H1 (cell line): Measurements from ENCODE around the gene NMT1. TPM values are rescaled to one million over a fixed set of nuclear protein-coding genes. Genes with fewer than 3 reads are reported as not detected.

Experiments used
- CTCF ChIA-PET: fragments of 300-600 bp; sonication (Branson Sonifier 250); formaldehyde crosslinking; loops from one replicate; lab custom pipeline; 2021; ENCODE audit not compliant: partially characterized antibody; lab: Charles Lee
- POLR2A ChIA-PET: fragments of 300-600 bp; sonication (Branson Sonifier 250); formaldehyde crosslinking; loops from one replicate; lab custom pipeline; 2021; ENCODE audit warnings: inconsistent platforms; ENCODE audit not compliant: partially characterized antibody; lab: Charles Lee
- DNase-seq, 2 experiments: peaks; one replicate each; pipeline versions ENCODE4 v3.0.0 to v3.0.0-alpha.2; 2010 to 2022; ENCODE audit warnings: low spot score in 2 of 2, low read depth in 1 of 2, mixed read lengths in 1 of 2
- FAIRE-seq: peaks from 2 replicates; lab custom pipeline; 2011; peaks lifted over from hg19 to GRCh38; lab: Jason Lieb, UNC
- H2AFZ ChIP-seq: 2 replicates; pipeline ENCODE4 v1.8.1; 2012; ENCODE audit warnings: low read length, inconsistent platforms
- H2AK5ac ChIP-seq: 2 replicates; pipeline ENCODE4 v1.6.1; 2013; ENCODE audit warnings: low read depth, low read length
- H2BK120ac ChIP-seq: replicated peaks from 2 replicates; pipeline ENCODE3; 2013; ENCODE audit warnings: low read depth, low read length, inconsistent platforms
- H2BK12ac ChIP-seq: 2 replicates; pipeline ENCODE4 v1.6.1; 2013; ENCODE audit warnings: low read depth, low read length
- H2BK15ac ChIP-seq: 2 replicates; pipeline ENCODE4 v1.6.1; 2013; ENCODE audit warnings: low read length
- H2BK20ac ChIP-seq: 2 replicates; pipeline ENCODE4 v1.6.1; 2013; ENCODE audit warnings: low read length
- H2BK5ac ChIP-seq: 2 replicates; pipeline ENCODE4 v1.6.1; 2013; ENCODE audit warnings: low read depth, low read length
- H3K14ac ChIP-seq: 2 replicates; pipeline ENCODE4 v1.6.1; 2013; ENCODE audit warnings: inconsistent platforms; ENCODE audit not compliant: insufficient read length
- H3K18ac ChIP-seq: 2 replicates; pipeline ENCODE4 v1.6.1; 2013; ENCODE audit warnings: low read length; ENCODE audit errors: extremely low read depth
- H3K23ac ChIP-seq: 2 replicates; pipeline ENCODE4 v1.6.1; 2013; ENCODE audit warnings: inconsistent platforms; ENCODE audit not compliant: insufficient read length
- H3K23me2 ChIP-seq: 2 replicates; pipeline ENCODE4 v1.6.1; 2013; ENCODE audit warnings: low read depth, low read length
- H3K27ac ChIP-seq: 2 replicates; pipeline ENCODE4 v1.6.1; 2011; ENCODE audit warnings: low read depth, low read length, inconsistent platforms
- H3K27me3 ChIP-seq, 4 experiments: replicated peaks in 1 of 4; 1 replicate in 1 of 4; 2 replicates in 3 of 4; pipeline versions ENCODE4 v1.6.1 to v1.8.1; 2011 to 2013; ENCODE audit warnings: low read length in 3 of 4, mild to moderate bottlenecking in 3 of 4, inconsistent platforms in 2 of 4, mixed read lengths in 2 of 4, moderate library complexity in 1 of 4; ENCODE audit not compliant: control insufficient read depth in 3 of 4, insufficient read depth in 3 of 4; ENCODE audit errors: extremely low read depth in 1 of 4
- H3K36me3 ChIP-seq, 4 experiments: 2 replicates each; pipeline versions ENCODE4 v1.6.1 to v1.8.1; 2011 to 2013; ENCODE audit warnings: mild to moderate bottlenecking in 4 of 4, low read length in 3 of 4, moderate library complexity in 2 of 4, control low read depth in 1 of 4, inconsistent platforms in 1 of 4; ENCODE audit not compliant: insufficient read depth in 4 of 4, control insufficient read depth in 2 of 4
- H3K4ac ChIP-seq: replicated peaks from 2 replicates; pipeline ENCODE3; 2013; ENCODE audit warnings: low read length, low read depth, mixed read lengths, inconsistent platforms; ENCODE audit not compliant: insufficient read length
- H3K4me1 ChIP-seq, 4 experiments: replicated peaks in 1 of 4; 1 replicate in 1 of 4; 2 replicates in 3 of 4; pipeline versions ENCODE4 v1.6.1 to v1.8.1; 2011 to 2013; ENCODE audit warnings: low read length in 3 of 4, inconsistent platforms in 2 of 4, mixed read lengths in 1 of 4; ENCODE audit not compliant: insufficient read depth in 4 of 4, control insufficient read depth in 3 of 4
- H3K4me2 ChIP-seq, 2 experiments: 2 replicates each; pipeline versions ENCODE4 v1.6.1 to v1.8.1; 2011 to 2013; ENCODE audit warnings: low read depth in 2 of 2, low read length in 2 of 2, control low read depth in 1 of 2, inconsistent platforms in 1 of 2, mild to moderate bottlenecking in 1 of 2; ENCODE audit not compliant: insufficient read depth in 1 of 2
- H3K4me3 ChIP-seq, 4 experiments: fragments of 200-600, 300-600 bp in 1 of 4; sonication (generic), shearing (Covaris generic), sonication (Bioruptor Twin) in 1 of 4; 2 replicates each; pipeline versions ENCODE4 v1.5.1 to v1.8.1; 2011 to 2016; ENCODE audit warnings: low read length in 4 of 4, low read depth in 3 of 4, control low read depth in 2 of 4, inconsistent platforms in 2 of 4, mild to moderate bottlenecking in 2 of 4, mixed read lengths in 1 of 4, moderate library complexity in 1 of 4; ENCODE audit not compliant: insufficient read depth in 2 of 4; ENCODE audit errors: extremely low read depth in 1 of 4
- H3K56ac ChIP-seq: replicated peaks from 2 replicates; pipeline ENCODE3; 2013; ENCODE audit warnings: low read depth, mild to moderate bottlenecking, mixed read lengths, low read length, inconsistent platforms; ENCODE audit not compliant: insufficient read length
- H3K79me1 ChIP-seq: 2 replicates; pipeline ENCODE4 v1.6.1; 2013; ENCODE audit warnings: low read depth, low read length, control low read depth
- H3K79me2 ChIP-seq, 2 experiments: 2 replicates each; pipeline versions ENCODE4 v1.6.1 to v1.8.1; 2012 to 2013; ENCODE audit warnings: low read length in 2 of 2, mild to moderate bottlenecking in 2 of 2, inconsistent platforms in 1 of 2; ENCODE audit not compliant: insufficient read depth in 2 of 2, control insufficient read depth in 1 of 2
- H3K9ac ChIP-seq, 4 experiments: replicated peaks in 1 of 4; 1 replicate in 1 of 4; 2 replicates in 3 of 4; pipeline versions ENCODE4 v1.6.1 to v1.8.1; 2011 to 2013; ENCODE audit warnings: low read depth in 3 of 4, low read length in 3 of 4, control low read depth in 2 of 4, mild to moderate bottlenecking in 2 of 4, moderate library complexity in 2 of 4, inconsistent platforms in 1 of 4; ENCODE audit errors: extremely low read depth in 1 of 4
- H3K9me3 ChIP-seq, 2 experiments: 2 replicates each; pipeline versions ENCODE4 v1.6.1 to v1.8.1; 2012 to 2013; ENCODE audit warnings: mild to moderate bottlenecking in 2 of 2, moderate library complexity in 2 of 2, control low read depth in 1 of 2, inconsistent platforms in 1 of 2, low read depth in 1 of 2, low read length in 1 of 2, mixed read lengths in 1 of 2; ENCODE audit not compliant: insufficient read depth in 2 of 2
- H4K20me1 ChIP-seq, 2 experiments: replicated peaks in 1 of 2; 2 replicates each; pipeline versions ENCODE3 to v1.8.1; 2011 to 2013; ENCODE audit warnings: inconsistent platforms in 2 of 2, low read length in 2 of 2, mild to moderate bottlenecking in 1 of 2; ENCODE audit not compliant: insufficient read depth in 2 of 2, control insufficient read depth in 1 of 2
- H4K5ac ChIP-seq: 2 replicates; pipeline ENCODE4 v1.6.1; 2013; ENCODE audit warnings: low read length, low read depth, mixed read lengths, inconsistent platforms; ENCODE audit not compliant: insufficient read length
- H4K8ac ChIP-seq: 2 replicates; pipeline ENCODE4 v1.8.0; 2013; ENCODE audit warnings: mild to moderate bottlenecking, moderate library complexity, low read length, inconsistent platforms; ENCODE audit not compliant: insufficient read depth; ENCODE audit errors: extremely low read depth
- H4K91ac ChIP-seq: replicated peaks from 2 replicates; pipeline ENCODE3; 2013; ENCODE audit warnings: low read length, mixed read lengths, inconsistent platforms; ENCODE audit not compliant: insufficient read length
- ATF2 ChIP-seq: IDR thresholded peaks from 2 replicates; pipeline ENCODE4 v1.6.1; 2012; ENCODE audit warnings: low read length, inconsistent platforms
- BCL11A ChIP-seq, 2 experiments: IDR thresholded peaks; one replicate each; pipeline ENCODE4 v1.6.1; 2011; ENCODE audit warnings: low read depth in 2 of 2, low read length in 2 of 2, mild to moderate bottlenecking in 2 of 2
- BRCA1 ChIP-seq: IDR thresholded peaks from 2 replicates; pipeline ENCODE4 v1.6.1; 2012; ENCODE audit warnings: low read depth, low read length, improper control_type of control experiment
- CHD2 ChIP-seq: IDR thresholded peaks from 2 replicates; pipeline ENCODE4 v1.6.1; 2012; ENCODE audit warnings: low read length, improper control_type of control experiment
- JUN ChIP-seq: IDR thresholded peaks from 2 replicates; pipeline ENCODE4 v1.6.1; 2011; ENCODE audit warnings: low read depth, mild to moderate bottlenecking, improper control_type of control experiment, low read length
- KDM5A ChIP-seq: fragments of 200-600 bp; IDR thresholded peaks from 2 replicates; pipeline ENCODE4 v1.7.1; 2012; ENCODE audit warnings: mild to moderate bottlenecking, low read length, inconsistent platforms, mixed read lengths
- PHF8 ChIP-seq: fragments of 200-600 bp; sonication (generic); conservative IDR thresholded peaks from 2 replicates; pipeline ENCODE4 v1.7.1; 2012; ENCODE audit warnings: low read depth, mild to moderate bottlenecking, inconsistent platforms, low read length, moderate library complexity
- SIN3A ChIP-seq, 2 experiments: IDR thresholded peaks in 1 of 2; conservative IDR thresholded peaks in 1 of 2; 2 replicates each; pipeline ENCODE4 v1.6.1; 2011 to 2012; ENCODE audit warnings: low read length in 2 of 2, improper control_type of control experiment in 1 of 2, low read depth in 1 of 2, mild to moderate bottlenecking in 1 of 2
- TAF7 ChIP-seq: optimal IDR thresholded peaks from 2 replicates; pipeline ENCODE3; 2011; ENCODE audit warnings: low read depth, mild to moderate bottlenecking, inconsistent platforms, low read length, moderate library complexity, borderline replicate concordance
- TEAD4 ChIP-seq: IDR thresholded peaks from 2 replicates; pipeline ENCODE4 v1.6.1; 2012; ENCODE audit warnings: low read depth, low read length, inconsistent platforms, mixed read lengths
- USF2 ChIP-seq: IDR thresholded peaks from 2 replicates; pipeline ENCODE4 v1.6.1; 2011; ENCODE audit warnings: low read length, improper control_type of control experiment
- WGBS, 2 experiments: shearing (Covaris generic) in 1 of 2; methylation state at CpG; one replicate each; pipeline versions ENCODE4 v1.1.6 to v1.1.7; 2013 to 2015; ENCODE audit warnings: low lambda C conversion rate in 2 of 2, mixed read lengths in 2 of 2, inconsistent platforms in 1 of 2, low coverage in 1 of 2, missing lambda C conversion rate in 1 of 2; ENCODE audit not compliant: insufficient replicate concordance in 2 of 2, insufficient coverage in 1 of 2, insufficient read length in 1 of 2; ENCODE audit errors: extremely low coverage in 1 of 2, missing lambda C conversion rate in 1 of 2; 5-methylcytosine and 5-hydroxymethylcytosine counted together
- polyA plus RNA-seq, 7 experiments: library from polyadenylated mRNA; depleted of rRNA in 3 of 7; stranded (reverse) in 5 of 7; unstranded in 2 of 7; fragments of >200 nt in 5 of 7; fragments of 200-250 nt in 2 of 7; gene quantifications; 1 replicate in 5 of 7; 2 replicates in 1 of 7; 4 replicates in 1 of 7; pipeline versions ENCODE4 v1.2.1 to v1.2.3, GENCODE V29; 2011 to 2013; ENCODE audit warnings: missing spikeins in 2 of 7, mixed read lengths in 2 of 7
- total RNA-seq: library from RNA; stranded (reverse); fragmentation: NEBNext Ultra II Directional; extraction: Animal tissue kit (Norgen Biotek cat#: 25700); gene quantifications from 2 replicates; pipeline ENCODE4 v1.2.1, GENCODE V29; 2021

NMT1 gene
- total and polyA plus RNA-seq, 2 of the 8 experiments (the other 6 are each of a cell fraction or from before 2014, with no cell fraction given), result 42.9 to 149 TPM

- H3K4me2 ChIP-seq, result no peak overlapping the region
- no peak overlapping the region for H3K18ac ChIP-seq
- H4K91ac ChIP-seq, result no peak overlapping the region
- H4K8ac ChIP-seq, result no peak overlapping the region
- no peak overlapping the region for H3K9ac ChIP-seq
- H4K20me1 ChIP-seq, result peaks cover 1 to 8% of the 10 kb centered on the region in 2 experiments
- no peak overlapping the region for H3K23ac ChIP-seq
- 87% methylated on average over 4 of the region's 9 CpGs; no CpG with 5 or more reads in 1 of the 2 experiments for WGBS, 2 experiments
- no peak overlapping the region for H2AK5ac ChIP-seq
- H2BK120ac ChIP-seq, result no peak overlapping the region
- no peaks in the 10 kb centered on the region for H3K9me3 ChIP-seq
- no peaks in the 10 kb centered on the region; a peak in 1 of 7 replicates for H3K4me1 ChIP-seq
- H3K23me2 ChIP-seq, result no peaks in the 10 kb centered on the region
- no peak overlapping the region for H2BK5ac ChIP-seq
- no peak overlapping the region for H4K5ac ChIP-seq
- H3K79me2 ChIP-seq, result no peaks in the 10 kb centered on the region
- no peak overlapping the region for H3K4ac ChIP-seq
- no peaks in the 10 kb centered on the region; the same call in 1 of the 2 replicates for H3K79me1 ChIP-seq
- ChIA-PET CTCF (interaction anchor here (0.7 to 8.1 kb wide), 3 partner anchors 11 to 22 kb away, joined by 3 to 50 read pairs (median 25); no protein-coding TSS in a partner anchor), POLR2A (interaction anchor here (0.6 to 1.0 kb wide), 2 partner anchors 47 to 57 kb away, joined by 3 to 4 read pairs; partner anchors contain the start of gene HEXIM1)
- no peak overlapping the region for H3K14ac ChIP-seq
- DNase-seq (no peak), FAIRE-seq (no peak)
- no peak overlapping the region for H2BK12ac ChIP-seq
- H3K27ac ChIP-seq, result no peak overlapping the region
- no peak overlapping the region for H3K56ac ChIP-seq
- H3K27me3 ChIP-seq, result no peaks in the 10 kb centered on the region
- H3K4me3 ChIP-seq, result no peak overlapping the region
- H2BK15ac ChIP-seq, result no peak overlapping the region
- peaks cover 43 to 73% (median 69%) of the 10 kb centered on the region in 4 experiments for H3K36me3 ChIP-seq
- H2BK20ac ChIP-seq, result no peak overlapping the region
- no peak overlapping the region for H2AFZ ChIP-seq
- TF ChIP-seq TAF7 (no peak), TEAD4 (no peak), USF2 (no peak), KDM5A (no peak), BCL11A (IDR thresholded peaks at IDR 0.05; ENCODE audit: low read depth in 2 of 2, low read length in 2 of 2) (no peak), SIN3A (conservative IDR thresholded peaks at IDR 0.05 in 1 of 2, IDR thresholded peaks at IDR 0.05 in 1 of 2; ENCODE audit: low read depth in 1 of 2, low read length in 2 of 2) (no peak), ATF2 (no peak), BRCA1 (no peak), CHD2 (no peak), JUN (no peak), PHF8 (no peak)
Measured at GRCh38 chr17:45101546-45101882, 40.4 kb downstream of the NMT1 start.
